ENCODE results near the gene ZBTB7C.

Gene ZBTB7C

DNA sequence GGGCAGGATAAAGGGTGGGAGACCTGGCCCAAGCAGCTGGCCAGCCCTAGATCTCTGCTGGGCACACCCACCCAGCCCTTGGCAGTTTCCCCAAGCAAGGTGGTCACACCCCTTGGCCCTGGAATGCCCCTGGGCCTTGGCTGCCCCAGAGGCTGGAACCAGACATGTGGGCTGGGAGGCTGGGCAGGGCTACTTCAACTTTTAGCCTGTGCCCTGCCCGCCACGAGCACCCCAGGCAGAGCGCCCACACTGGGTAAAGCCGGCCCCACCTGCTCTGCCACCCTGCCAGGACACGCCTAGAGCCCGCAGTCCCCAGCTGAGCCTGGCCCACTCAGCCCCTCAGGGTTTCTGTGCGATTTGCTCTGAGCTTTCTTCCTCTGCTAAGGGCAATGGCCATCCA, 359.0 kb downstream of the ZBTB7C start:
- H3K36me3 ChIP-seq, result no peaks in the 10 kb centered on the region
- no peak overlapping the region for H3K4me3 ChIP-seq (ENCODE audit: low read depth in 1 of 2, low read length in 1 of 2)
- H3K27ac ChIP-seq, result no peak overlapping the region
- H3K27me3 ChIP-seq, result peaks cover 72% of the 10 kb centered on the region
- H3K9me3 ChIP-seq, result no peaks in the 10 kb centered on the region
- H3K4me1 ChIP-seq (ENCODE audit: control insufficient read depth in 1 of 2, insufficient read depth in 1 of 2, low read depth in 1 of 2, low read length in 1 of 2), result no peaks in the 10 kb centered on the region
- TF ChIP-seq, protein P1, sequence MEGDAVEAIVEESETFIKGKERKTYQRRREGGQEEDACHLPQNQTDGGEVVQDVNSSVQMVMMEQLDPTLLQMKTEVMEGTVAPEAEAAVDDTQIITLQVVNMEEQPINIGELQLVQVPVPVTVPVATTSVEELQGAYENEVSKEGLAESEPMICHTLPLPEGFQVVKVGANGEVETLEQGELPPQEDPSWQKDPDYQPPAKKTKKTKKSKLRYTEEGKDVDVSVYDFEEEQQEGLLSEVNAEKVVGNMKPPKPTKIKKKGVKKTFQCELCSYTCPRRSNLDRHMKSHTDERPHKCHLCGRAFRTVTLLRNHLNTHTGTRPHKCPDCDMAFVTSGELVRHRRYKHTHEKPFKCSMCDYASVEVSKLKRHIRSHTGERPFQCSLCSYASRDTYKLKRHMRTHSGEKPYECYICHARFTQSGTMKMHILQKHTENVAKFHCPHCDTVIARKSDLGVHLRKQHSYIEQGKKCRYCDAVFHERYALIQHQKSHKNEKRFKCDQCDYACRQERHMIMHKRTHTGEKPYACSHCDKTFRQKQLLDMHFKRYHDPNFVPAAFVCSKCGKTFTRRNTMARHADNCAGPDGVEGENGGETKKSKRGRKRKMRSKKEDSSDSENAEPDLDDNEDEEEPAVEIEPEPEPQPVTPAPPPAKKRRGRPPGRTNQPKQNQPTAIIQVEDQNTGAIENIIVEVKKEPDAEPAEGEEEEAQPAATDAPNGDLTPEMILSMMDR (IDR thresholded peaks at IDR 0.05), result no peak

GRCh38 chr18:48049757-48050156, 359.4 kb downstream of the ZBTB7C start:
- peaks cover 68% of the 10 kb centered on the region for H3K27me3 ChIP-seq
- no peaks in the 10 kb centered on the region for H3K9me3 ChIP-seq
- H3K36me3 ChIP-seq, result no peaks in the 10 kb centered on the region
- H3K27ac ChIP-seq, result no peak overlapping the region
- TF ChIP-seq, protein P1 (IDR thresholded peaks at IDR 0.05), result no peak
- no peaks in the 10 kb centered on the region for H3K4me1 ChIP-seq (ENCODE audit: control insufficient read depth in 1 of 2, insufficient read depth in 1 of 2, low read depth in 1 of 2, low read length in 1 of 2)
- H3K4me3 ChIP-seq (ENCODE audit: low read depth in 1 of 2, low read length in 1 of 2), result no peak overlapping the region

GRCh38 chr18:48048251-48048650, 360.9 kb downstream of the ZBTB7C start:
- peaks cover 56% of the 10 kb centered on the region for H3K27me3 ChIP-seq
- H3K4me1 ChIP-seq (ENCODE audit: control insufficient read depth in 1 of 2, insufficient read depth in 1 of 2, low read depth in 1 of 2, low read length in 1 of 2), result no peaks in the 10 kb centered on the region
- H3K27ac ChIP-seq, result no peak overlapping the region
- TF ChIP-seq, protein P1 (IDR thresholded peaks at IDR 0.05), result no peak
- H3K9me3 ChIP-seq, result no peaks in the 10 kb centered on the region
- no peaks in the 10 kb centered on the region for H3K36me3 ChIP-seq
- H3K4me3 ChIP-seq (ENCODE audit: low read depth in 1 of 2, low read length in 1 of 2), result no peak overlapping the region

DNA sequence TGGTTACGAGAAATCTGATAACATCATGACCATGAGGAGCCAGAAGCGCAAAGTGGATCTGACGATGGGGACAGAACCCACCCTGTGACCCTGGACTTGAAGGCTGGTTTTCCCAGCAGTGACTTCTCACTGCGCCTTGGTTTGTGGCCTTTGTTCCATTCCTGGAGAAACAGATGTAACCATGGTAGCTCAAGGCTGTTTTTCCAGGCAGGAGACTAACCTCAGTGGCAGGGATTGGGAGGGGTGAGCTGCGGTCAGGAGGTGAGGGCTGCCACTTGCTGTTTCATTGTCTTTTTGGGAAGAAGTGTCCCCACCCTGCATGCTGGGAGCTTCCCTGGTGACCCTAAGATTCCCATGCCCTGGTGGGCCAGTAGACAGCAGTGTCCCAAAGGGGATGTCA, 362.3 kb downstream of the ZBTB7C start:
- TF ChIP-seq, protein P1 (IDR thresholded peaks at IDR 0.05), result no peak
- Histone ChIP-seq H3K4me3 (ENCODE audit: low read depth in 1 of 2, low read length in 1 of 2) (no peak overlapping the region), H3K27ac (no peak overlapping the region), H3K36me3 (no peaks in the 10 kb centered on the region), H3K27me3 (peaks cover 45% of the 10 kb centered on the region), H3K4me1 (ENCODE audit: control insufficient read depth in 1 of 2, insufficient read depth in 1 of 2, low read depth in 1 of 2, low read length in 1 of 2) (no peaks in the 10 kb centered on the region), H3K9me3 (no peaks in the 10 kb centered on the region)

DNA sequence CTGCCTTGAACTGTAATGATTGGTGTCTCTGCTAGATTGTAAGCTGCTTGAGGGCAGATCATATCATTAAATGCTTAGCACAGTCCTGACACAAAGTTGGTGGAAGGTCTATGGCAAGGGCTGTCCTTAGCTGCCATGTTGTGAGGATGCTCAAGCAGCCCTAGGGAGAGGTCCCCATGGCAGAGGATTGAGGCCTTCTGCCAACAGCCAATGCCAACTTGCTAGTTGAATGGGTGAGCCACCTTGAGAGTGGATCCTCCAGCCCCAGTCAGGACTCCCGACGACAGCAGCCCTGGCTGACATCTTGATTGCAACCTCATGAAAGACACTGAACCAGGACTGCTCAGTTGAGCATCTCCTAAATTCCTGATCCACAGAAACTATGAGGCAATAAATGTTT, 363.4 kb downstream of the ZBTB7C start:
- no peaks in the 10 kb centered on the region for H3K36me3 ChIP-seq
- H3K27ac ChIP-seq, result no peak overlapping the region
- H3K9me3 ChIP-seq, result no peaks in the 10 kb centered on the region
- no peaks in the 10 kb centered on the region for H3K4me1 ChIP-seq (ENCODE audit: control insufficient read depth in 1 of 2, insufficient read depth in 1 of 2, low read depth in 1 of 2, low read length in 1 of 2)
- TF ChIP-seq, protein P1 (IDR thresholded peaks at IDR 0.05), result no peak
- no peak overlapping the region for H3K4me3 ChIP-seq (ENCODE audit: low read depth in 1 of 2, low read length in 1 of 2)
- peaks cover 38% of the 10 kb centered on the region for H3K27me3 ChIP-seq

- Histone ChIP-seq H3K9me3 (no peaks in the 10 kb centered on the region), H3K27ac (no peak overlapping the region), H3K4me3 (ENCODE audit: low read depth in 1 of 2, low read length in 1 of 2) (no peak overlapping the region), H3K4me1 (ENCODE audit: control insufficient read depth in 1 of 2, insufficient read depth in 1 of 2, low read depth in 1 of 2, low read length in 1 of 2) (no peaks in the 10 kb centered on the region), H3K27me3 (peaks cover 30% of the 10 kb centered on the region), H3K36me3 (no peaks in the 10 kb centered on the region)
- TF ChIP-seq, protein P1 (IDR thresholded peaks at IDR 0.05), result no peak
Measured at GRCh38 chr18:48044944-48045343, 364.2 kb downstream of the ZBTB7C start.

Measured in neutrophil (primary cell).